Neuronal stem cell (in vitro differentiated cells): ENCODE results near the gene LGR4.
"Not testable (repeated sequence)": the region's sequence is repeated elsewhere in the genome, so short reads cannot be mapped to it uniquely, and the experiment has no call there.

Source experiments
- DNase-seq: peaks from one replicate; pipeline ENCODE4 v3.0.0-alpha.2; 2013; ENCODE audit warnings: low spot score
- H2AFZ ChIP-seq: one replicate; pipeline ENCODE4 v1.6.1; 2013; ENCODE audit warnings: mild to moderate bottlenecking, low read length, inconsistent platforms
- H2AK5ac ChIP-seq: 2 replicates; pipeline ENCODE4 v1.6.1; 2013; ENCODE audit warnings: low read depth, mild to moderate bottlenecking, inconsistent platforms, low read length, moderate library complexity, mixed read lengths
- H2BK120ac ChIP-seq: 2 replicates; pipeline ENCODE4 v1.6.1; 2013; ENCODE audit warnings: low read depth, mild to moderate bottlenecking, inconsistent platforms, low read length, moderate library complexity, mixed read lengths
- H2BK12ac ChIP-seq: one replicate; pipeline ENCODE4 v1.6.1; 2013; ENCODE audit warnings: low read length, inconsistent platforms
- H2BK15ac ChIP-seq: 2 replicates; pipeline ENCODE4 v1.6.1; 2013; ENCODE audit warnings: mild to moderate bottlenecking, low read length, inconsistent platforms, mixed read lengths
- H2BK5ac ChIP-seq: one replicate; pipeline ENCODE4 v1.6.1; 2013; ENCODE audit warnings: inconsistent platforms, mild to moderate bottlenecking, low read length, moderate library complexity
- H3K14ac ChIP-seq: one replicate; pipeline ENCODE4 v1.6.1; 2013; ENCODE audit warnings: low read length, inconsistent platforms
- H3K18ac ChIP-seq: 2 replicates; pipeline ENCODE4 v1.6.1; 2013; ENCODE audit warnings: low read length, inconsistent platforms
- H3K23ac ChIP-seq: 2 replicates; pipeline ENCODE4 v1.6.1; 2013; ENCODE audit warnings: low read depth, mild to moderate bottlenecking, mixed read lengths, low read length, inconsistent platforms; ENCODE audit not compliant: poor library complexity
- H3K27ac ChIP-seq: replicated peaks from 3 replicates; pipeline ENCODE4 v1.5.1; 2013; ENCODE audit warnings: low read length, inconsistent platforms
- H3K27me3 ChIP-seq, 3 experiments: 2 replicates each; pipeline ENCODE4 v1.6.1; 2013; ENCODE audit warnings: low read length in 3 of 3, mild to moderate bottlenecking in 2 of 3, inconsistent platforms in 1 of 3, low read depth in 1 of 3, mixed read lengths in 1 of 3, moderate library complexity in 1 of 3; ENCODE audit not compliant: control insufficient read depth in 3 of 3, insufficient read depth in 3 of 3
- H3K36me3 ChIP-seq, 2 donors: replicated peaks in 1 of 2; 2 replicates each; pipeline ENCODE4 v1.6.1; 2013; ENCODE audit warnings: low read length in 2 of 2; ENCODE audit not compliant: control insufficient read depth in 2 of 2, insufficient read depth in 2 of 2
- H3K4ac ChIP-seq: 2 replicates; pipeline ENCODE4 v1.6.1; 2013; ENCODE audit warnings: inconsistent platforms, mild to moderate bottlenecking, low read length, moderate library complexity
- H3K4me1 ChIP-seq, 2 donors: 1 replicate in 1 of 2; 2 replicates in 1 of 2; pipeline ENCODE4 v1.6.1; 2013; ENCODE audit warnings: low read length in 2 of 2, low read depth in 1 of 2; ENCODE audit not compliant: control insufficient read depth in 2 of 2, insufficient read depth in 1 of 2
- H3K4me2 ChIP-seq: one replicate; pipeline ENCODE4 v1.6.1; 2013; ENCODE audit warnings: mild to moderate bottlenecking, low read length, inconsistent platforms; ENCODE audit not compliant: insufficient read depth, poor library complexity, severe bottlenecking
- H3K4me3 ChIP-seq, 2 donors: 2 replicates each; pipeline ENCODE4 v1.5.1; 2013; ENCODE audit warnings: low read length in 2 of 2, mild to moderate bottlenecking in 2 of 2, inconsistent platforms in 1 of 2, moderate library complexity in 1 of 2
- H3K79me1 ChIP-seq: one replicate; pipeline ENCODE4 v1.6.1; 2013; ENCODE audit warnings: low read depth, mild to moderate bottlenecking, inconsistent platforms, low read length, moderate library complexity
- H3K9ac ChIP-seq: one replicate; pipeline ENCODE4 v1.6.1; 2013; ENCODE audit warnings: mild to moderate bottlenecking, low read depth, low read length, inconsistent platforms; ENCODE audit not compliant: poor library complexity
- H3K9me3 ChIP-seq, 2 donors: replicated peaks in 1 of 2; 2 replicates each; pipeline versions ENCODE3 to v1.6.1; 2013; ENCODE audit warnings: low read length in 2 of 2, mild to moderate bottlenecking in 2 of 2, inconsistent platforms in 1 of 2, low read depth in 1 of 2, mixed read lengths in 1 of 2, moderate library complexity in 1 of 2; ENCODE audit not compliant: control insufficient read depth in 2 of 2, insufficient read depth in 1 of 2
- H4K8ac ChIP-seq: one replicate; pipeline ENCODE4 v1.6.1; 2013; ENCODE audit warnings: low read depth, mild to moderate bottlenecking, inconsistent platforms, low read length, moderate library complexity
- H4K91ac ChIP-seq: one replicate; pipeline ENCODE4 v1.6.1; 2013; ENCODE audit warnings: low read length, low read depth, mild to moderate bottlenecking, inconsistent platforms; ENCODE audit not compliant: poor library complexity
- WGBS, 2 donors: extraction: QIAGEN DNeasy Blood & Tissue Kit; methylation state at CpG; one replicate each; pipeline ENCODE4 v1.1.7; 2013; ENCODE audit warnings: missing lambda C conversion rate in 2 of 2, mixed read lengths in 1 of 2; ENCODE audit not compliant: insufficient read length in 2 of 2, insufficient replicate concordance in 1 of 2; ENCODE audit errors: extremely low coverage in 2 of 2; 5-methylcytosine and 5-hydroxymethylcytosine counted together

LGR4 gene

GRCh38 chr11:27339941-27340340 lies 132.6 kb downstream of the LGR4 start:
- Histone ChIP-seq H4K91ac (no peak overlapping the region), H3K4me2 (no peak overlapping the region), H3K14ac (no peak overlapping the region), H3K79me1 (no peaks in the 10 kb centered on the region), H3K9ac (no peak overlapping the region), H2BK15ac (no peak overlapping the region), H2AFZ (no peak overlapping the region), H2BK12ac (no peak overlapping the region), H2AK5ac (no peak overlapping the region), H3K4me3 (no peak overlapping the region), H3K27ac (no peak overlapping the region), H3K36me3 (peaks cover 0 to 62% of the 10 kb centered on the region in 2 donors), H4K8ac (no peak overlapping the region), H3K23ac (no peak overlapping the region), H3K18ac (no peak overlapping the region), H3K27me3 (no peaks in the 10 kb centered on the region), H3K4me1 (no peaks in the 10 kb centered on the region), H2BK120ac (no peak overlapping the region), H3K4ac (no peak overlapping the region), H2BK5ac (no peak overlapping the region), H3K9me3 (peaks cover 0 to 3% of the 10 kb centered on the region in 2 donors)
- WGBS, 2 donors: no CpG with 5 or more reads among the region's 3 CpGs
- no peak for DNase-seq

GRCh38 chr11:27334764-27335163 lies 137.8 kb downstream of the LGR4 start:
- H2BK5ac ChIP-seq, H3K23ac ChIP-seq: not testable (repeated sequence)

GRCh38 chr11:27331981-27332380 lies 140.6 kb downstream of the LGR4 start:
- Histone ChIP-seq H3K27me3 (no peaks in the 10 kb centered on the region), H3K4me3 (no peak overlapping the region), H3K4ac (no peak overlapping the region), H4K91ac (no peak overlapping the region), H3K23ac (no peak overlapping the region), H3K79me1 (peaks cover 2% of the 10 kb centered on the region), H3K18ac (no peak overlapping the region), H3K36me3 (peaks cover 0 to 43% of the 10 kb centered on the region in 2 donors), H2BK120ac (no peak overlapping the region), H4K8ac (no peak overlapping the region), H2BK5ac (no peak overlapping the region), H2BK12ac (no peak overlapping the region), H3K9me3 (no peaks in the 10 kb centered on the region), H3K4me1 (no peaks in the 10 kb centered on the region), H3K4me2 (no peak overlapping the region), H3K9ac (no peak overlapping the region), H2BK15ac (no peak overlapping the region), H2AFZ (no peak overlapping the region), H3K27ac (no peak overlapping the region), H2AK5ac (no peak overlapping the region), H3K14ac (no peak overlapping the region)
- no CpG with 5 or more reads among the region's 2 CpGs for WGBS, 2 donors
- DNase-seq: no peak

More at GRCh38 chr11:27334764-27335163, 137.8 kb downstream of the LGR4 start:
- not testable (repeated sequence) for H3K27ac ChIP-seq, H3K9ac ChIP-seq, H2AK5ac ChIP-seq, H3K4me3 ChIP-seq, H3K18ac ChIP-seq, H3K79me1 ChIP-seq, H2AFZ ChIP-seq, H4K8ac ChIP-seq, DNase-seq, H2BK15ac ChIP-seq, H3K4me2 ChIP-seq, H3K14ac ChIP-seq, H4K91ac ChIP-seq, H3K4me1 ChIP-seq, H2BK12ac ChIP-seq, H2BK120ac ChIP-seq, H3K27me3 ChIP-seq, H3K9me3 ChIP-seq, H3K4ac ChIP-seq
- no CpG with 5 or more reads among the region's 4 CpGs for WGBS, 2 donors
- peaks cover 0 to 64% of the 10 kb centered on the region in 2 donors for H3K36me3 ChIP-seq

- Histone ChIP-seq H3K27ac (no peak overlapping the region), H2BK15ac (no peak overlapping the region), H3K79me1 (peaks cover 2% of the 10 kb centered on the region), H3K9ac (no peak overlapping the region), H2AFZ (no peak overlapping the region), H3K4me3 (no peak overlapping the region), H2BK120ac (no peak overlapping the region), H4K8ac (no peak overlapping the region), H2BK12ac (no peak overlapping the region), H2BK5ac (no peak overlapping the region), H3K23ac (no peak overlapping the region), H3K4ac (no peak overlapping the region), H3K4me2 (no peak overlapping the region), H3K18ac (no peak overlapping the region), H2AK5ac (no peak overlapping the region), H3K4me1 (no peaks in the 10 kb centered on the region), H3K27me3 (no peaks in the 10 kb centered on the region), H3K36me3 (peaks cover 0 to 32% of the 10 kb centered on the region in 2 donors), H3K14ac (no peak overlapping the region), H3K9me3 (no peaks in the 10 kb centered on the region), H4K91ac (no peak overlapping the region)
- no CpG with 5 or more reads among the region's 1 CpG for WGBS, 2 donors
- DNase-seq: no peak
These were observed 141.8 kb downstream of the LGR4 start for GRCh38 chr11:27330633-27331270.
